ENCODE data around the gene ZNF536. TPM values are rescaled to one million over a fixed set of nuclear protein-coding genes. Genes with fewer than 3 reads are reported as not detected.

The ZNF536 gene
- total and polyA plus RNA-seq, 2 donors (not counting 3 experiments of a cell fraction or from before 2014, with no cell fraction given): not detected

- no peaks in the 10 kb centered on the region for H4K20me1 ChIP-seq (replicated peaks; ENCODE audit: control insufficient read depth, extremely low read depth, insufficient read depth, low read length)
Measured at GRCh38 chr19:30559446-30559845, 187.3 kb downstream of the ZNF536 start.

More at GRCh38 chr19:30559446-30559845, 187.3 kb downstream of the ZNF536 start:
- TF ChIP-seq GATA2 (IDR thresholded peaks at IDR 0.05; ENCODE audit: insufficient read depth, insufficient read length, low read depth, low read length) (no peak), FOS (IDR thresholded peaks at IDR 0.05; ENCODE audit: borderline replicate concordance, insufficient read depth, low read length) (no peak), POLR2AphosphoS5 (IDR thresholded peaks at IDR 0.05; ENCODE audit: insufficient read depth, low read depth, low read length) (no peak), POLR2A (IDR thresholded peaks at IDR 0.05; ENCODE audit: low read depth, low read length) (no peak), CTCF (IDR thresholded peaks at IDR 0.05; ENCODE audit: extremely low read depth in 1 of 2, insufficient read depth in 1 of 2, low read depth in 1 of 2, low read length in 2 of 2) (no peak), JUN (IDR thresholded peaks at IDR 0.05; ENCODE audit: borderline replicate concordance, insufficient read depth, insufficient read length, low read depth) (no peak), MYC (IDR thresholded peaks at IDR 0.05; ENCODE audit: low read depth, low read length) (no peak), EZH2 (IDR thresholded peaks at IDR 0.05; ENCODE audit: borderline replicate concordance, low read depth, low read length, severe bottlenecking) (no peak), MAX (IDR thresholded peaks at IDR 0.05; ENCODE audit: insufficient read depth, insufficient read length) (no peak)
- intact Hi-C loops (cut with micrococcal nuclease) (no loop called here), dilution Hi-C loops (cut with MboI; ENCODE audit: extremely low pct_ligation_motif_present, low sequenced_read_pairs) (no loop called here)
- ChIA-PET POLR2A (no interaction called here), CTCF (no interaction called here)
- Histone ChIP-seq H3K27ac (ENCODE audit: insufficient read depth, low read depth, low read length) (no peak overlapping the region), H3K4me3 (replicated peaks in 1 of 3; ENCODE audit: insufficient read depth in 1 of 3, low read depth in 1 of 3, low read length in 3 of 3) (no peak overlapping the region), H3K36me3 (ENCODE audit: control insufficient read depth in 2 of 2, extremely low read depth in 1 of 2, insufficient read depth in 2 of 2, low read length in 2 of 2) (no peaks in the 10 kb centered on the region), H3K27me3 (ENCODE audit: control insufficient read depth in 2 of 2, insufficient read depth in 2 of 2, low read length in 2 of 2) (no peaks in the 10 kb centered on the region), H3K9me1 (replicated peaks; ENCODE audit: control insufficient read depth, extremely low read depth, insufficient read depth, low read length) (no peaks in the 10 kb centered on the region), H3K4me1 (ENCODE audit: control insufficient read depth, extremely low read depth, insufficient read depth, low read length) (no peaks in the 10 kb centered on the region), H2AFZ (ENCODE audit: low read depth, low read length) (no peak overlapping the region), H3K79me2 (ENCODE audit: control insufficient read depth, insufficient read depth, low read length) (no peaks in the 10 kb centered on the region), H3K9me3 (replicated peaks; ENCODE audit: control insufficient read depth, insufficient read depth, low read length) (peaks cover 8% of the 10 kb centered on the region), H3K4me2 (ENCODE audit: insufficient read depth, low read length) (no peak overlapping the region), H3K9ac (replicated peaks; ENCODE audit: extremely low read depth, insufficient read depth, low read length) (no peak overlapping the region)
- FAIRE-seq (no peak), DNase-seq (ENCODE audit: low read depth, low spot score) (no peak)
- no TSS peak for BruUV-seq (replicated peaks)
